ENCODE results near the gene HSF2. TPM values are rescaled to one million over a fixed set of nuclear protein-coding genes. Genes with fewer than 3 reads are reported as not detected.
A peak's percentile ranks its signal among the peaks of the same experiment; 100 is the strongest.

HSF2 gene
- total and polyA plus RNA-seq, 2 of the 13 experiments (the other 11 are each of a cell fraction or from before 2014, with no cell fraction given), result 24.8 to 26.4 TPM

DNA sequence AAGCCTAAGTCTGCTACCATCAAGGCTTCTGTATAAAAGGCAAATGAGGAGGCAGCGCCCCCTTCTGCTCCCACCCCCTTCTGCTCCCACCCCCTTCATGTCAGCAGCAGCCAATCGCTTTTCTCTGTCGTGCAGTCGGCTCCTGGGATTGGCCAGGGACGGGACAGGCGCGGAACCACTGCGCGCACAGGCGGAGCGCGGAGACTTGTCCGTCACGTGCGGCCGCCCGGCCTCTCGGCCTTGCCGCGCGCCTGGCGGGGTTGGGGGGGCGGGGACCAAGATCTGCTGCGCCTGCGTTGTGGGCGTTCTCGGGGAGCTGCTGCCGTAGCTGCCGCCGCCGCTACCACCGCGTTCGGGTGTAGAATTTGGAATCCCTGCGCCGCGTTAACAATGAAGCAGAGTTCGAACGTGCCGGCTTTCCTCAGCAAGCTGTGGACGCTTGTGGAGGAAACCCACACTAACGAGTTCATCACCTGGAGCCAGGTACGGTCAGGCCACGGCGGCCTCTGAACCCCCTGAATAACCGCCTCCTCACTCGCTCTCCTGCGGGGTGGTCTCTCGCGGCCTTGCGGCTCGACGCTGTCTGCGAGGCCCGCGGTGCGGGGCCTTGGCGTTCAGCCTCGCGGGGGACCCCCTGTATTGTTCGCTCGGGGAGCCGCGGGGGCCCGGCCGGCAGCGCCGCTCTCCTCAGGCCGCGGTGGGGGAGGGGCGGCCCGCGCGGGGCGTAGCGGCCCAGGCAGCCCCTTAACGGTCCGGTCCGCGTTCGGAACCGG lies at the start of gene HSF2 (continued):
- TF ChIP-seq, protein P1, sequence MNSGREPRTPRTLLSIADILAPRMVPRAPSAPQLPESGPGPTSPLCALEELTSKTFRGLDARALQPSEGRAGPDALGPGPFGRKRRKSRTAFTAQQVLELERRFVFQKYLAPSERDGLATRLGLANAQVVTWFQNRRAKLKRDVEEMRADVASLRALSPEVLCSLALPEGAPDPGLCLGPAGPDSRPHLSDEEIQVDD (CRISPR knock-in tag; IDR thresholded peaks at IDR 0.05; ENCODE audit: borderline replicate concordance), result peak; percentile 82; the same call in 1 of the 2 replicates
- TF ChIP-seq, protein P2, sequence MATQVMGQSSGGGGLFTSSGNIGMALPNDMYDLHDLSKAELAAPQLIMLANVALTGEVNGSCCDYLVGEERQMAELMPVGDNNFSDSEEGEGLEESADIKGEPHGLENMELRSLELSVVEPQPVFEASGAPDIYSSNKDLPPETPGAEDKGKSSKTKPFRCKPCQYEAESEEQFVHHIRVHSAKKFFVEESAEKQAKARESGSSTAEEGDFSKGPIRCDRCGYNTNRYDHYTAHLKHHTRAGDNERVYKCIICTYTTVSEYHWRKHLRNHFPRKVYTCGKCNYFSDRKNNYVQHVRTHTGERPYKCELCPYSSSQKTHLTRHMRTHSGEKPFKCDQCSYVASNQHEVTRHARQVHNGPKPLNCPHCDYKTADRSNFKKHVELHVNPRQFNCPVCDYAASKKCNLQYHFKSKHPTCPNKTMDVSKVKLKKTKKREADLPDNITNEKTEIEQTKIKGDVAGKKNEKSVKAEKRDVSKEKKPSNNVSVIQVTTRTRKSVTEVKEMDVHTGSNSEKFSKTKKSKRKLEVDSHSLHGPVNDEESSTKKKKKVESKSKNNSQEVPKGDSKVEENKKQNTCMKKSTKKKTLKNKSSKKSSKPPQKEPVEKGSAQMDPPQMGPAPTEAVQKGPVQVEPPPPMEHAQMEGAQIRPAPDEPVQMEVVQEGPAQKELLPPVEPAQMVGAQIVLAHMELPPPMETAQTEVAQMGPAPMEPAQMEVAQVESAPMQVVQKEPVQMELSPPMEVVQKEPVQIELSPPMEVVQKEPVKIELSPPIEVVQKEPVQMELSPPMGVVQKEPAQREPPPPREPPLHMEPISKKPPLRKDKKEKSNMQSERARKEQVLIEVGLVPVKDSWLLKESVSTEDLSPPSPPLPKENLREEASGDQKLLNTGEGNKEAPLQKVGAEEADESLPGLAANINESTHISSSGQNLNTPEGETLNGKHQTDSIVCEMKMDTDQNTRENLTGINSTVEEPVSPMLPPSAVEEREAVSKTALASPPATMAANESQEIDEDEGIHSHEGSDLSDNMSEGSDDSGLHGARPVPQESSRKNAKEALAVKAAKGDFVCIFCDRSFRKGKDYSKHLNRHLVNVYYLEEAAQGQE (IDR thresholded peaks at IDR 0.05; ENCODE audit: borderline replicate concordance in 1 of 2, low read depth in 1 of 2, low read length in 2 of 2), result 0 out of 4 replicates have a peak, but pooled peaks of 1 of the 2 experiments have one; percentile 1
- no peak; the same call in 1 of the 2 replicates for TF ChIP-seq FOXM1 (CRISPR knock-in tag; IDR thresholded peaks at IDR 0.05)
- TF ChIP-seq, protein P3, sequence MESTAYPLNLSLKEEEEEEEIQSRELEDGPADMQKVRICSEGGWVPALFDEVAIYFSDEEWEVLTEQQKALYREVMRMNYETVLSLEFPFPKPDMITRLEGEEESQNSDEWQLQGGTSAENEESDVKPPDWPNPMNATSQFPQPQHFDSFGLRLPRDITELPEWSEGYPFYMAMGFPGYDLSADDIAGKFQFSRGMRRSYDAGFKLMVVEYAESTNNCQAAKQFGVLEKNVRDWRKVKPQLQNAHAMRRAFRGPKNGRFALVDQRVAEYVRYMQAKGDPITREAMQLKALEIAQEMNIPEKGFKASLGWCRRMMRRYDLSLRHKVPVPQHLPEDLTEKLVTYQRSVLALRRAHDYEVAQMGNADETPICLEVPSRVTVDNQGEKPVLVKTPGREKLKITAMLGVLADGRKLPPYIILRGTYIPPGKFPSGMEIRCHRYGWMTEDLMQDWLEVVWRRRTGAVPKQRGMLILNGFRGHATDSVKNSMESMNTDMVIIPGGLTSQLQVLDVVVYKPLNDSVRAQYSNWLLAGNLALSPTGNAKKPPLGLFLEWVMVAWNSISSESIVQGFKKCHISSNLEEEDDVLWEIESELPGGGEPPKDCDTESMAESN (CRISPR knock-in tag; conservative IDR thresholded peaks at IDR 0.05), result peak; percentile 86; the same call in 1 of the 2 replicates
- TF ChIP-seq, protein P4, sequence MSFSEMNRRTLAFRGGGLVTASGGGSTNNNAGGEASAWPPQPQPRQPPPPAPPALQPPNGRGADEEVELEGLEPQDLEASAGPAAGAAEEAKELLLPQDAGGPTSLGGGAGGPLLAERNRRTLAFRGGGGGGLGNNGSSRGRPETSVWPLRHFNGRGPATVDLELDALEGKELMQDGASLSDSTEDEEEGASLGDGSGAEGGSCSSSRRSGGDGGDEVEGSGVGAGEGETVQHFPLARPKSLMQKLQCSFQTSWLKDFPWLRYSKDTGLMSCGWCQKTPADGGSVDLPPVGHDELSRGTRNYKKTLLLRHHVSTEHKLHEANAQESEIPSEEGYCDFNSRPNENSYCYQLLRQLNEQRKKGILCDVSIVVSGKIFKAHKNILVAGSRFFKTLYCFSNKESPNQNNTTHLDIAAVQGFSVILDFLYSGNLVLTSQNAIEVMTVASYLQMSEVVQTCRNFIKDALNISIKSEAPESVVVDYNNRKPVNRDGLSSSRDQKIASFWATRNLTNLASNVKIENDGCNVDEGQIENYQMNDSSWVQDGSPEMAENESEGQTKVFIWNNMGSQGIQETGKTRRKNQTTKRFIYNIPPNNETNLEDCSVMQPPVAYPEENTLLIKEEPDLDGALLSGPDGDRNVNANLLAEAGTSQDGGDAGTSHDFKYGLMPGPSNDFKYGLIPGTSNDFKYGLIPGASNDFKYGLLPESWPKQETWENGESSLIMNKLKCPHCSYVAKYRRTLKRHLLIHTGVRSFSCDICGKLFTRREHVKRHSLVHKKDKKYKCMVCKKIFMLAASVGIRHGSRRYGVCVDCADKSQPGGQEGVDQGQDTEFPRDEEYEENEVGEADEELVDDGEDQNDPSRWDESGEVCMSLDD (CRISPR knock-in tag; IDR thresholded peaks at IDR 0.05; ENCODE audit: borderline replicate concordance), result peak; percentile 60
- no peak for TF ChIP-seq ZNF207 (IDR thresholded peaks at IDR 0.05; ENCODE audit: borderline replicate concordance)
- no peak; the same call in 1 of the 2 replicates for TF ChIP-seq AHR (CRISPR knock-in tag; IDR thresholded peaks at IDR 0.05)
- no peak; the same call in 1 of the 2 replicates for TF ChIP-seq ZNF614 (CRISPR knock-in tag; IDR thresholded peaks at IDR 0.05; ENCODE audit: borderline replicate concordance)
- TF ChIP-seq BRCA1 (CRISPR knock-in tag; IDR thresholded peaks at IDR 0.05), result peak; percentile 71; the same call in 1 of the 2 replicates
- TF ChIP-seq ZSCAN29 (CRISPR knock-in tag; conservative IDR thresholded peaks at IDR 0.05), result 0 out of 2 replicates have a peak, but pooled peaks have one; percentile 35
- TF ChIP-seq CEBPG (CRISPR knock-in tag; IDR thresholded peaks at IDR 0.05), result no peak
- TF ChIP-seq ZNF768 (CRISPR knock-in tag; IDR thresholded peaks at IDR 0.05), result peak; percentile 71
- TF ChIP-seq ZNF343 (CRISPR knock-in tag; IDR thresholded peaks at IDR 0.05), result peak; percentile 84
- TF ChIP-seq MLLT10 (CRISPR knock-in tag; IDR thresholded peaks at IDR 0.05), result no peak
- TF ChIP-seq, protein P5, sequence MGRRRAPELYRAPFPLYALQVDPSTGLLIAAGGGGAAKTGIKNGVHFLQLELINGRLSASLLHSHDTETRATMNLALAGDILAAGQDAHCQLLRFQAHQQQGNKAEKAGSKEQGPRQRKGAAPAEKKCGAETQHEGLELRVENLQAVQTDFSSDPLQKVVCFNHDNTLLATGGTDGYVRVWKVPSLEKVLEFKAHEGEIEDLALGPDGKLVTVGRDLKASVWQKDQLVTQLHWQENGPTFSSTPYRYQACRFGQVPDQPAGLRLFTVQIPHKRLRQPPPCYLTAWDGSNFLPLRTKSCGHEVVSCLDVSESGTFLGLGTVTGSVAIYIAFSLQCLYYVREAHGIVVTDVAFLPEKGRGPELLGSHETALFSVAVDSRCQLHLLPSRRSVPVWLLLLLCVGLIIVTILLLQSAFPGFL (CRISPR knock-in tag; IDR thresholded peaks at IDR 0.05), result 0 out of 2 replicates have a peak, but pooled peaks have one; percentile 72
- TF ChIP-seq NR2F6 (IDR thresholded peaks at IDR 0.05), result no peak
- TF ChIP-seq NR2F6 (CRISPR knock-in tag; IDR thresholded peaks at IDR 0.05), result peak; percentile 21; the same call in 1 of the 2 replicates
- TF ChIP-seq SETDB1 (CRISPR knock-in tag; IDR thresholded peaks at IDR 0.05; ENCODE audit: borderline replicate concordance), result no peak
- no peak for TF ChIP-seq NFIC (IDR thresholded peaks at IDR 0.05; ENCODE audit: low read length)
